ENCODE measurements around the gene MAU2. TPM values are rescaled to one million over a fixed set of nuclear protein-coding genes. Genes with fewer than 3 reads are reported as not detected.

MAU2 gene
- total and polyA plus RNA-seq, 2 of the 13 experiments (the other 11 are each of a cell fraction or from before 2014, with no cell fraction given): 16.8 to 33.8 TPM

GRCh38 chr19:19361075-19361594 is 40.5 kb downstream of the MAU2 start (continued):
- no peak for TF ChIP-seq IRF1 (CRISPR knock-in tag; IDR thresholded peaks at IDR 0.05; ENCODE audit: low read depth)
- TF ChIP-seq ZNF800 (CRISPR knock-in tag; IDR thresholded peaks at IDR 0.05): no peak
- TF ChIP-seq THAP7 (CRISPR knock-in tag; IDR thresholded peaks at IDR 0.05): no peak
- no peak for TF ChIP-seq ZNF7 (CRISPR knock-in tag; IDR thresholded peaks at IDR 0.05)
- TF ChIP-seq UBTF (CRISPR knock-in tag; IDR thresholded peaks at IDR 0.05): no peak
- no peak for TF ChIP-seq CHCHD3 (CRISPR knock-in tag; IDR thresholded peaks at IDR 0.05)
- TF ChIP-seq SNAPC2 (CRISPR knock-in tag; IDR thresholded peaks at IDR 0.05): 0 out of 2 replicates have a peak, but pooled peaks have one; percentile 41
- TF ChIP-seq DBP (CRISPR knock-in tag; IDR thresholded peaks at IDR 0.05; ENCODE audit: not compliant biosample characterization): no peak
- TF ChIP-seq ZNF333 (CRISPR knock-in tag; IDR thresholded peaks at IDR 0.05; ENCODE audit: borderline replicate concordance): no peak
- TF ChIP-seq ZSCAN9 (CRISPR knock-in tag; IDR thresholded peaks at IDR 0.05; ENCODE audit: borderline replicate concordance): peak; percentile 17; the same call in 1 of the 2 replicates
- no peak for TF ChIP-seq ZNF740 (CRISPR knock-in tag; IDR thresholded peaks at IDR 0.05)
- no peak for TF ChIP-seq SRSF1 (optimal IDR thresholded peaks at IDR 0.05; ENCODE audit: low read depth, low read length)
- no peak for TF ChIP-seq ZNF354B (CRISPR knock-in tag; IDR thresholded peaks at IDR 0.05)
- TF ChIP-seq KLF15 (CRISPR knock-in tag; IDR thresholded peaks at IDR 0.05; ENCODE audit: borderline replicate concordance): no peak
- no peak for TF ChIP-seq ZNF788 (CRISPR knock-in tag; IDR thresholded peaks at IDR 0.05; ENCODE audit: borderline replicate concordance)
- no peak for TF ChIP-seq ZFP36L1 (CRISPR knock-in tag; IDR thresholded peaks at IDR 0.05)
- no peak for TF ChIP-seq ZBTB7A (CRISPR knock-in tag; IDR thresholded peaks at IDR 0.05)
- no peak for TF ChIP-seq ZNF513 (CRISPR knock-in tag; conservative IDR thresholded peaks at IDR 0.05)

Measured in HepG2 (cell line).